ENCODE data around the gene ENTPD3. TPM values are rescaled to one million over a fixed set of nuclear protein-coding genes. Genes with fewer than 3 reads are reported as not detected.

The ENTPD3 gene
- total and polyA plus RNA-seq, 2 of the 13 experiments (the other 11 are each of a cell fraction or from before 2014, with no cell fraction given) = 0.07 TPM; not detected in 1

GRCh38 chr3:40407611-40408010, 20.6 kb downstream of the ENTPD3 start:
- no peaks in the 10 kb centered on the region for H3K36me3 ChIP-seq (replicated peaks in 1 of 2; ENCODE audit: control insufficient read depth in 1 of 2, insufficient read depth in 2 of 2, low read length in 2 of 2)
- in situ Hi-C loops (cut with HindIII; ENCODE audit: extremely low pct_ligation_motif_present, low pct_unique_long_range_greater_than_20kb) = no loop called here
- WGBS (ENCODE audit: low lambda C conversion rate) = 38% methylated on average over 3 of the region's 3 CpGs
- H3K4me3 ChIP-seq (replicated peaks in 1 of 3; ENCODE audit: insufficient read depth in 1 of 3, low read depth in 2 of 3, low read length in 3 of 3) = no peak overlapping the region
- H3K27ac ChIP-seq (ENCODE audit: extremely low read length, insufficient read depth, low read length) = no peak overlapping the region
- no peaks in the 10 kb centered on the region for H3K9me3 ChIP-seq (ENCODE audit: low read length)
- FAIRE-seq (no peak), DNase-seq (ENCODE audit: low spot score) (no peak), ATAC-seq (no peak)
- no peak overlapping the region for H3K4me2 ChIP-seq (ENCODE audit: low read depth, low read length)
- no peaks in the 10 kb centered on the region for H3K4me1 ChIP-seq (ENCODE audit: insufficient read depth, low read length)
- BruUV-seq (replicated peaks) = no TSS peak
- H3K27me3 ChIP-seq (ENCODE audit: control insufficient read depth in 1 of 2, insufficient read depth in 2 of 2, low read length in 2 of 2) = no peaks in the 10 kb centered on the region; a peak in 1 of 5 replicates
- POLR2A ChIA-PET = no interaction called here
- CTCF ChIA-PET (ENCODE audit: low intra/inter-chr PET ratio, low total read pairs) = no interaction called here
- no peak overlapping the region for H2AFZ ChIP-seq (ENCODE audit: low read length)
- H4K20me1 ChIP-seq (ENCODE audit: insufficient read depth, low read length) = no peaks in the 10 kb centered on the region
- H3K9ac ChIP-seq (ENCODE audit: insufficient read depth, low read depth, low read length) = no peak overlapping the region
- no peaks in the 10 kb centered on the region for H3K79me2 ChIP-seq (ENCODE audit: insufficient read depth, low read length)
- TF ChIP-seq TBL1XR1 (IDR thresholded peaks at IDR 0.05; ENCODE audit: borderline replicate concordance, low read length, partially characterized antibody) (no peak), ZNF354B (CRISPR knock-in tag; IDR thresholded peaks at IDR 0.05) (no peak), ZNF598 (CRISPR knock-in tag; IDR thresholded peaks at IDR 0.05; ENCODE audit: borderline replicate concordance) (no peak), NCOA1 (CRISPR knock-in tag; IDR thresholded peaks at IDR 0.05) (no peak), ZSCAN12 (CRISPR knock-in tag; IDR thresholded peaks at IDR 0.05) (no peak)
- intact Hi-C loops (cut with micrococcal nuclease; ENCODE audit: unreplicated experiment) = no loop called here

- no peak for TF ChIP-seq ZNF17 (CRISPR knock-in tag; IDR thresholded peaks at IDR 0.05)
- TF ChIP-seq ATRX (CRISPR knock-in tag; IDR thresholded peaks at IDR 0.05; ENCODE audit: borderline replicate concordance) = no peak
- TF ChIP-seq ETV6 (CRISPR knock-in tag; conservative IDR thresholded peaks at IDR 0.05) = no peak
- no peak for TF ChIP-seq ZNF597 (CRISPR knock-in tag; IDR thresholded peaks at IDR 0.05)
- no peak for TF ChIP-seq RBM39 (IDR thresholded peaks at IDR 0.05; ENCODE audit: low read depth, low read length, poor library complexity, severe bottlenecking)
- TF ChIP-seq ZNF235 (CRISPR knock-in tag; IDR thresholded peaks at IDR 0.05; ENCODE audit: borderline replicate concordance) = no peak
- no peak for TF ChIP-seq GZF1 (CRISPR knock-in tag; IDR thresholded peaks at IDR 0.05)
- no peaks in the 10 kb centered on the region for H3K79me2 ChIP-seq (ENCODE audit: insufficient read depth, low read length)
- no peak overlapping the region for H3K9ac ChIP-seq (ENCODE audit: insufficient read depth, low read depth, low read length)
- WGBS (ENCODE audit: low lambda C conversion rate) = 0% methylated on average over 1 of the region's 1 CpG
- ChIA-PET POLR2A (no interaction called here), CTCF (ENCODE audit: low intra/inter-chr PET ratio, low total read pairs) (no interaction called here)
- FAIRE-seq = no peak
- no peak overlapping the region for H2AFZ ChIP-seq (ENCODE audit: low read length)
- intact Hi-C loops (cut with micrococcal nuclease; ENCODE audit: unreplicated experiment) = no loop called here
- no peaks in the 10 kb centered on the region for H3K4me1 ChIP-seq (ENCODE audit: insufficient read depth, low read length)
- H3K4me2 ChIP-seq (ENCODE audit: low read depth, low read length) = no peak overlapping the region
- H3K27ac ChIP-seq (ENCODE audit: extremely low read length, insufficient read depth, low read length) = no peak overlapping the region
- no peaks in the 10 kb centered on the region for H3K36me3 ChIP-seq (replicated peaks in 1 of 2; ENCODE audit: control insufficient read depth in 1 of 2, insufficient read depth in 2 of 2, low read length in 2 of 2)
- no peaks in the 10 kb centered on the region for H3K9me3 ChIP-seq (ENCODE audit: low read length)
- no peaks in the 10 kb centered on the region; a peak in 1 of 5 replicates for H3K27me3 ChIP-seq (ENCODE audit: control insufficient read depth in 1 of 2, insufficient read depth in 2 of 2, low read length in 2 of 2)
- H3K4me3 ChIP-seq (replicated peaks in 1 of 3; ENCODE audit: insufficient read depth in 1 of 3, low read depth in 2 of 3, low read length in 3 of 3) = no peak overlapping the region
- no peak for DNase-seq (ENCODE audit: low spot score)
- no TSS peak for BruUV-seq (replicated peaks)
- ATAC-seq = no peak
- in situ Hi-C loops (cut with HindIII; ENCODE audit: extremely low pct_ligation_motif_present, low pct_unique_long_range_greater_than_20kb) = no loop called here
- H4K20me1 ChIP-seq (ENCODE audit: insufficient read depth, low read length) = no peaks in the 10 kb centered on the region
Observed at GRCh38 chr3:40414270-40414669, 27.3 kb downstream of the ENTPD3 start.
